Type B pancreatic cell (in vitro differentiated cells): Measurements from ENCODE around the gene CLEC18C. TPM values are rescaled to one million over a fixed set of nuclear protein-coding genes. Genes with fewer than 3 reads are reported as not detected.
A peak's percentile ranks its signal among the peaks of the same experiment; 100 is the strongest.
"Not testable (repeated sequence)": the region's sequence is repeated elsewhere in the genome, so short reads cannot be mapped to it uniquely, and the experiment has no call there.

ENCODE experiments used
- DNase-seq: peaks from one replicate; pipeline ENCODE4 v3.0.0; 2021; ENCODE audit warnings: mixed read lengths; ENCODE audit not compliant: unreplicated experiment; ENCODE audit errors: extremely low spot score
- H3K27ac Mint-ChIP-seq: 2 replicates; pipeline ENCODE4 v1.8.0; 2021; ENCODE audit warnings: mild to moderate bottlenecking, mixed read lengths
- H3K27me3 Mint-ChIP-seq: 2 replicates; pipeline ENCODE4 v1.8.0; 2021; ENCODE audit warnings: mixed read lengths
- H3K36me3 Mint-ChIP-seq: 2 replicates; pipeline ENCODE4 v1.8.0; 2021; ENCODE audit warnings: mixed read lengths
- H3K4me1 Mint-ChIP-seq: one replicate; pipeline ENCODE4 v1.8.0; 2021; ENCODE audit warnings: mixed read lengths; ENCODE audit not compliant: unreplicated experiment
- H3K4me3 Mint-ChIP-seq: 2 replicates; pipeline ENCODE4 v1.8.0; 2021; ENCODE audit warnings: mild to moderate bottlenecking, mixed read lengths
- H3K9me3 Mint-ChIP-seq: 2 replicates; pipeline ENCODE4 v1.8.0; 2021; ENCODE audit warnings: mixed read lengths
- CTCF ChIP-seq: fragments of 200-600 bp; sonication (generic); conservative IDR thresholded peaks from 2 replicates; pipeline ENCODE4 v1.5.0; 2021; ENCODE audit warnings: antibody characterized with exemption, mild to moderate bottlenecking
- total RNA-seq: library from RNA; stranded (reverse); gene quantifications from 2 replicates; pipeline ENCODE4 v1.2.1, GENCODE V29; 2021; ENCODE audit warnings: low replicate concordance

CLEC18C gene
- total RNA-seq, 1 donor from 2014 or later: 1.1 TPM

GRCh38 chr16:70161350-70161749 lies 12.2 kb upstream of the CLEC18C start:
- peak; percentile 55 for DNase-seq
- H3K36me3 Mint-ChIP-seq: peaks cover 11% of the 10 kb centered on the region

DNA sequence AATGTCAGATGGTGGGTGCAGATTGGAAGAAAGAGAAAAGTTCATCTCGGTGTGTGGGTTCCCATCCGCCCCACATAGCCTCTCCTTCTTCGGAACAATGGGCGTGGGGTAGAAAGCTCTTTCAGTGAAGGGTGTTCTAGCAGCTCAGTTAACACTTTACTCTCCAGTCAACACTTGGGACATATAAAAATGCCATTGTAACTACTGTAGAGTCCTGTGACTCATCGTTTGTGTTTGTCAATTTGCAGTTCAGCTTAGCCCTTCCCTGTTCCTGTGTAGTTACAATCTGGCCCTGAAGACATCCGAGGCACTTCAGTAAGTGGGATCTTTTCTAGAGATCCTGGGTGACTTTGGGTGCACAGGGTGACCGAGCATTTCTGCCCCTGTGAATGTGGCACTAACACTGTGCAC lies 11.5 kb upstream of the CLEC18C start:
- DNase-seq: peak; percentile 44
- no peak overlapping the region for H3K4me3 Mint-ChIP-seq
- H3K27ac Mint-ChIP-seq: no peak overlapping the region
- no peaks in the 10 kb centered on the region for H3K9me3 Mint-ChIP-seq
- peaks cover 8% of the 10 kb centered on the region for H3K36me3 Mint-ChIP-seq
- peaks cover 10% of the 10 kb centered on the region for H3K4me1 Mint-ChIP-seq
- no peaks in the 10 kb centered on the region for H3K27me3 Mint-ChIP-seq
- TF ChIP-seq CTCF: no peak

More at GRCh38 chr16:70161350-70161749, 12.2 kb upstream of the CLEC18C start:
- Mint-ChIP-seq H3K4me3 (no peak overlapping the region), H3K9me3 (no peaks in the 10 kb centered on the region), H3K4me1 (peaks cover 10% of the 10 kb centered on the region), H3K27me3 (no peaks in the 10 kb centered on the region), H3K27ac (no peak overlapping the region)
- no peak for TF ChIP-seq CTCF

DNA sequence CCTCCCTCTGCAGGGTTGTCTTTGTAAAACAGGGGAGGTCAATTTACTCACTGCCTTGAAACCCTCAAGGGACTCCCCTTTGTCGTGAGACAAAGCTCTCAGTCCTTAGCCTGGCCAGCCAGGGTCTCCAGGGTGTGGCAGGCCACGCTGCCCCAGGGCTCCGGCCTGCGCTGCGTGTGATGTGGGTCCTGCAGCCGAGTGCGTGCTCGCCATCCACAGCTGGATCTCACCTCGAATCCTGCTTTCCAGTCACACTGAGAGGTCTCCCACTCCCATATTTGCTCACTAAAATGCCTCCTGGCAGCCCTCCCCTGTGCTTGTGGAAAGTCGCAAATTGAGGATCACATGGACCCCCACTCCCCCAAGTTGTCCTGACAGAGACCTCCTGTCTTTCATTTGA lies 10.0 kb upstream of the CLEC18C start:
- Mint-ChIP-seq H3K9me3 (no peaks in the 10 kb centered on the region), H3K36me3 (peaks cover 4% of the 10 kb centered on the region), H3K27ac (peak overlapping the region; percentile 7), H3K27me3 (no peaks in the 10 kb centered on the region), H3K4me3 (no peak overlapping the region), H3K4me1 (peaks cover 10% of the 10 kb centered on the region)
- peak; percentile 66 for DNase-seq
- TF ChIP-seq CTCF: no peak

GRCh38 chr16:70166688-70167087 lies 6.9 kb upstream of the CLEC18C start:
- not testable (repeated sequence) for DNase-seq

GRCh38 chr16:70173916-70174315 lies 329 bp downstream of the CLEC18C start:
- H3K27me3 Mint-ChIP-seq, H3K9me3 Mint-ChIP-seq, H3K36me3 Mint-ChIP-seq, DNase-seq, H3K27ac Mint-ChIP-seq, H3K4me1 Mint-ChIP-seq, H3K4me3 Mint-ChIP-seq: not testable (repeated sequence)

More at GRCh38 chr16:70166688-70167087, 6.9 kb upstream of the CLEC18C start:
- H3K36me3 Mint-ChIP-seq, H3K27me3 Mint-ChIP-seq, H3K4me1 Mint-ChIP-seq, H3K9me3 Mint-ChIP-seq, H3K4me3 Mint-ChIP-seq, H3K27ac Mint-ChIP-seq: not testable (repeated sequence)

DNA sequence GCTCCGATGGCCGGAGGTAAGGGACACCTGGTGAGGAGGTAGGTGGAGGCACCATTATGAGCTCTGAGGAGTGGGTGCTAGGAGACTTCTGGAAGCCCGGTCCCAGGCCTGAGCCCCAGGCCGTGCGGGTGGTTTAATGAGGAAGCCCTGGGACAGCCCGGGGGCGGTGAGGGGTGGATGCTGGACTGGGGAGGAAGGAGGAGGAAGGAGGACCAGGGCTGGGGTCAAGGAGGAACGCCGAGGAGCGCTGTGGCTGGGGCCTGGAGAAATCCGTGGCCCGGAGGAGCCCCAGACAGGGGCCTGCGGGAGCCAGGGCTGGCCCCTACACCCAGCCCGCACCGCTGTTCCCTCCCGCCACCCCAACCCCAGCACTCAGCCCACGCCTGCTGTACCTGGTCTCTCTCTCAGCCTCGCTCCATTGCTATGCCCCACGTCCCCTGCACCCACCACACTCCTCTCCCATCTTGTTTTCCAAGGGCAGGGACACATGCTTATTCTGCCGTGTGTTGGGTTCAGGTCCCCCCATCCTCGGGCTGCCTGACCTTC lies 873 bp downstream of the CLEC18C start:
- H3K27me3 Mint-ChIP-seq, H3K27ac Mint-ChIP-seq, H3K9me3 Mint-ChIP-seq, DNase-seq, H3K36me3 Mint-ChIP-seq, H3K4me3 Mint-ChIP-seq, H3K4me1 Mint-ChIP-seq: not testable (repeated sequence)

DNA sequence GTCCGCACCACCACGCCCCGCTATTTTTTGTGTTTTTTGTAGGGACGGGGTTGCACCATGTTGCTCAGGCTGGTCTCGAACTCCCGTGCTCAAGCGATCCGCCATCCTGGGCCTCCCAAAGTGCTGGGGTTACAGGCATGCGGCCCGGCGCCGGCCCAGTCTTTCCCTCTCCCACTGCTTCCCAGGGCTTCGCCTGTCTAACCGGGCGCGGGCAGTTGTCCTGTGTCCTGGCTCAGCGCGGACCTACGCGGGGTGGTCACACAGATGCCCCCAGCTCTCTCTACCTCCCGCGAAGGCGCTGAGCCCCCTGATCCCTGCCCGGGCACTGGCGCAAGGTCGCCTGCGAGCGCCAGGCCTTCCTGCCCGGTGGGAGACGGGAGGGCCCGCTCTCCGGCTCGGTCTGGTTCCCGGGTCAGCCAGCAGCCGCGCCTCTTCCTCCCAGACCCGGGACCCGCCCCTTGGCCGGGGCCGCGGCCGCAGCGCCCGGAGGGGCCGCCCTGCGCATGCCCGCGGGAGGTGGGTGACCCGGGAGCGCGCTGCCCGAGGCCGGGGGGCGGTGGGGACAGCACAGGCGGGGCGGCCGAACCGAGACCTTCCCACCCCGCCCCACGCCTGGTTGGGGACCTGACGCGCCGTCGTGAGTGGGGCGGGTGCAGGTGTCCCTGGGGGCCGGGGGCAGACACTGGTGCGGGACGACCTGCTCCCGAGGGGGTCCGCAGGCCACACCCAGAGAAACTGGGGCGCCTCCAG lies 14.4 kb downstream of the CLEC18C start:
- not testable (repeated sequence) for H3K4me3 Mint-ChIP-seq, DNase-seq, H3K27ac Mint-ChIP-seq

DNA sequence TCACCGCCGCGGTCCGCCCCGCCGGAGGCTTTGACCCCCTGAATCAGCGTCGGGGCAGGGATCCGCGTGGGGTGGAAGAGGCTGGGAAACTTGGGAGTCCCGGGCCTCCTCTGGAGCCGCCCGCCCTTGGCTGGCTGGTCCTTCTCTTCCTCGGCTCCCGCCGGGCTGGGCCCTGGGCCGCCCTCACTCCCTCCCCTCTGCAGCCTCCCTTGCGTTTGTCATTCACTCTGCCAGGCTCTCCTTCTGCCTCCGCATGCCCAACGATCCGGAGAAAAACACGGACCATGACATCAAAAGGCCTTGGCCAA lies 15.0 kb downstream of the CLEC18C start:
- not testable (repeated sequence) for H3K36me3 Mint-ChIP-seq, H3K4me3 Mint-ChIP-seq, DNase-seq, H3K9me3 Mint-ChIP-seq, H3K27me3 Mint-ChIP-seq, H3K27ac Mint-ChIP-seq, H3K4me1 Mint-ChIP-seq

More for the DNA sequence above, 14.4 kb downstream of the CLEC18C start:
- H3K4me1 Mint-ChIP-seq, H3K9me3 Mint-ChIP-seq, H3K36me3 Mint-ChIP-seq, H3K27me3 Mint-ChIP-seq: not testable (repeated sequence)

DNA sequence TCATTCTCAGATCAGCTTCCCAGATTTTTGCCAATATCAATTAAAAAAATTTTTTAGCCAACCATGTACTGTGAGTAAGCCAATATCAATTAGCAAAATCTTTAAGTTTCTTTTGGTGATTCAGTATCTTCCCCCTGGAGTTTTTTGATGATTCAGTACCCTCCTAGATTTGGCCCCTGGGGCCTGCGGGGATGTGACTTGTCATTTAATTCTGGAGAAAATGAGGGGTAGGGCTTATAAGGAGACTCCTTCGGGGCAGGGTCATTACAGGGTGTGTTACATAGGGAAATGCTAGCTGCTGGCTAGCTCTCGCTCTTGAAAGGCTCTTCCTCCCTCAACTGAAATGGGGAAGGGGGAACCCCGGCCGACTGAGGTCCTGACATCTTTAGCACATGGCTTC lies 17.0 kb downstream of the CLEC18C start:
- H3K27me3 Mint-ChIP-seq, H3K9me3 Mint-ChIP-seq, H3K4me3 Mint-ChIP-seq, H3K4me1 Mint-ChIP-seq, H3K36me3 Mint-ChIP-seq, H3K27ac Mint-ChIP-seq, DNase-seq: not testable (repeated sequence)

DNA sequence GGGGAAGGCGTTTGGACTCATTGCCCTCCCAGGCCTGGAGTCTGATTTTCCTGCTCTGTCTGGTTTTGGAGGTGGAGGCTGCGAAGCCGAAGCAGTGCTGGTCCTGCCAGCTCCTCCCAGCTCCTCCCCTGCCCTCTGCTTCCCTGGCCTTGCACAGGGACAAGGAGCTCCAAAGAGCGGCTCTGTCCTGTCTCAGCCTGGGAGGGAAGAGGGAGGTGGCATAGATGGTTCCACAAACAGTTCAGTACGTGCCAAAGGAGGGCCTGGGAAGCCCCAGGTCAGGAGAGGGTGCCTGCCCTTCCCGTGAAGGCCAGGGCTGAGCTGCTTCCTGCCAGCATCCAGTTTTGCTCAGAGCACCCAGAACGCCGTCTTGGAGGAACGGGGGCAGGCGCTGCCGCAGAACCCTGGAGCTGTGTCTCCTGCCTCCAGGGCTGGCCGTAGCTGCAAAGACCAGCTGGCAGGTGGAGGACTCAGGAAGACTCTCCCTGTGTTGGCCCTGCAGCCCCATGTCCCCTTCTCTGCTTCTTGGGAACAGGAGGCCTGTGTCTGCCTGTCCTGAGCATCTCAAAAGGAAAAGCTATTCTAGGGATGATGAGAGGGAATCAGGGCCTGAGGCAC lies 23.2 kb downstream of the CLEC18C start:
- not testable (repeated sequence) for H3K9me3 Mint-ChIP-seq, DNase-seq, H3K36me3 Mint-ChIP-seq, H3K4me3 Mint-ChIP-seq, H3K27me3 Mint-ChIP-seq, H3K4me1 Mint-ChIP-seq, H3K27ac Mint-ChIP-seq

DNA sequence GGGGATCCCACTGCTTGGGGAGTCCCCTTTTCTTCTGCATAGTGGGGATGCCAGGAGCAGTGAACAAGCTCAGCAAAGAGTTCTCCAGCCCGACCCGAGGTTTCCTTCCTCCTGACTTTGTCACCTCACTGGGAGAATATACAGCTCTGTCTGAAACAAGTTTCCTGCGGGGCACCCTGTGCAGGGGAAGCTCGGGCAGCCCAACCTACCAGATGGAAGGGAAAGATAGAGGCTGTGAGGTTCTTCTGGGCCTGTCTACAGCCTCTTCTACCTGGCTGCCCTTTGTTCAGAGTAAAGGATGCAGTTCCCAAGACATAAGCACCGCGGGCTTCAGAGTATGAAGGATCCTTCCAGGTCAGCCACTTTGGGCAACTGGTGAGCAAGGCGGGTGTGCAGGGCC lies 24.0 kb downstream of the CLEC18C start:
- not testable (repeated sequence) for DNase-seq, H3K36me3 Mint-ChIP-seq, H3K27ac Mint-ChIP-seq, H3K4me1 Mint-ChIP-seq, H3K27me3 Mint-ChIP-seq, H3K9me3 Mint-ChIP-seq, H3K4me3 Mint-ChIP-seq
